HG03025 (cell line): ENCODE measurements around the gene BCAT1.
"Not testable (repeated sequence)": the region's sequence is repeated elsewhere in the genome, so short reads cannot be mapped to it uniquely, and the experiment has no call there.

Experiments
- ATAC-seq: cut with Tn5 transposase; IDR thresholded peaks from one replicate; pipeline ENCODE4 v1.9.1; 2021; ENCODE audit warnings: mild to moderate bottlenecking, moderate library complexity; ENCODE audit not compliant: unreplicated experiment, low FRiP score

BCAT1 gene

GRCh38 chr12:24822121-24822899 is 126.6 kb downstream of the BCAT1 start:
- peak; percentile 63 for ATAC-seq

- ATAC-seq: peak; percentile 53
Observed at GRCh38 chr12:24821691-24822090, 127.2 kb downstream of the BCAT1 start.

- ATAC-seq: no peak
Observed at GRCh38 chr12:24820872-24821271, 128.0 kb downstream of the BCAT1 start.

- ATAC-seq: no peak
Observed at GRCh38 chr12:24818351-24818750, 130.6 kb downstream of the BCAT1 start.

- ATAC-seq: peak; percentile 21
Observed at GRCh38 chr12:24815114-24815423, 133.8 kb downstream of the BCAT1 start.

- ATAC-seq: peak; percentile 84
Observed at GRCh38 chr12:24814379-24815113, 134.4 kb downstream of the BCAT1 start.

GRCh38 chr12:24810378-24810777 is 138.5 kb downstream of the BCAT1 start:
- ATAC-seq: no peak

GRCh38 chr12:24809306-24809705 is 139.6 kb downstream of the BCAT1 start:
- not testable (repeated sequence) for ATAC-seq

- ATAC-seq: no peak
Observed at GRCh38 chr12:24808651-24809050, 140.2 kb downstream of the BCAT1 start.

- ATAC-seq: no peak
Observed at GRCh38 chr12:24806386-24806785, 142.5 kb downstream of the BCAT1 start.

- ATAC-seq: no peak
Observed at GRCh38 chr12:24803430-24804245, 145.3 kb downstream of the BCAT1 start.

GRCh38 chr12:24798335-24798734 is 150.6 kb downstream of the BCAT1 start:
- peak; percentile 75 for ATAC-seq

- ATAC-seq: no peak
Observed at GRCh38 chr12:24797901-24798300, 151.0 kb downstream of the BCAT1 start.

GRCh38 chr12:24796876-24797275 is 152.0 kb downstream of the BCAT1 start:
- no peak for ATAC-seq

GRCh38 chr12:24795699-24796347 is 153.1 kb downstream of the BCAT1 start:
- no peak for ATAC-seq

GRCh38 chr12:24791622-24792021 is 157.3 kb downstream of the BCAT1 start:
- no peak for ATAC-seq

- no peak for ATAC-seq
Observed at GRCh38 chr12:24788886-24789285, 160.0 kb downstream of the BCAT1 start.

- no peak for ATAC-seq
Observed at GRCh38 chr12:24780697-24781368, 168.1 kb downstream of the BCAT1 start.

- ATAC-seq: peak; percentile 64
Observed at GRCh38 chr12:24778486-24779304, 170.2 kb downstream of the BCAT1 start.
